ENCODE data around the gene GRIN2C. TPM values are rescaled to one million over a fixed set of nuclear protein-coding genes. Genes with fewer than 3 reads are reported as not detected.

GRIN2C gene
- total RNA-seq, 1 donor from 2014 or later = 0.52 TPM

DNA sequence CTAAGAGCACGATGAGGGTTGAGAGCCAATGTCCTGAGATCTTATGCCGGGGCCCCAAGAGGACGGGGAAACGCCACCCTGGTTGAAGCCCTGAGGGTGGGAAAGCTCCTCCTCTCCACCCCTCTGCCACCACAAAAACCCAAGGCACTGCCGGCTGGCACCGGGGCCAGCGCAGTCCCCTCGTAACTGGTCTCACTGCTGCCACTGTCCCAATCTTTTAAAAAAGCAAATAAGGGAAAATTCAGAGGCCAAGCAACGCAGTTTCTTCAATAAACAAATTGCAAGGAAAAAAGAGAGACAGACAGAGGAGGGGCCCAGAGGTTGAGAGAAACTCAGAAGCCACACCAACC, 6.7 kb downstream of the GRIN2C start:
- intact Hi-C loops (cut with micrococcal nuclease) = no loop called here
- ATAC-seq = no peak
- DNase-seq = no peak

DNA sequence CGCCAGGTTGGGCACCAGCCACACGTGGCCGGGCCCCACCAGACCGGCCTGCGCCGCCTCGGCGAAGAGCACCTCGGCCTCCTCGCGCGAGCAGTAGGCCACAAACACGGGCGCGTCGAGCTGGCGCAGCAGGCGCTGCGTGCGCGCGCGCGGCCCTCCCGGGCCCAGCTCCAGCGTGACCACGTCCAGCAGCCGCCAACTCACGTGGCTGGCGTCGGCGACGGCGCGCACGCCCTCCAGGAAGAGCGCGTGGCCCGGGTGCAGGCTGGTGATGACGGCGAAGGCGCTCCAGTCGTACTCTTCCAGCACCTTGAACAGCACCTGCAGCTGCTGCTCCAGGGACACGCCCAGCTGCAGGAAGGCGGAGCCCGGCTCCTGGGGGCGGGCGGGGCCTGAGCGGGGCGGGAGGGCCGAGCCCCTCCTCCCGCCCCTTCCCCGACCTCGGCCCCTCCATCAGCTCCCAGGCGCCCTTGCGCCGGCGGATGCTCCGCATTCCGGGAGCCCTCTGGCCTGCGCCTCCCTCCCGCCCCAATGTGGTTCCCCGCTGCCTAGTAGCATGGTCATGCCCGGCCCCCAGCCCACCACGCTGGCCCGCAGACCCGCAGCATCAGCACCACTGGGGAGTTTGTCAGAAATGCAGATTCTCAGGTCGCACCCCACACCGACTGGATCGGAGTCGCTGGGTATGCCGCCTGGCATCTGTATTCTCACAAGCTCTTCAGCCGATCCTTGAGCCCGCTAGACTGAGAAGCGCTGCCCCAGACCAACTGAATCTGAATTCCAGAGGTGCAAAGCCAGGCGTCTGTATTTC, 7.2 kb downstream of the GRIN2C start:
- intact Hi-C loops (cut with micrococcal nuclease) = no loop called here
- ATAC-seq (peak; percentile 25), DNase-seq (no peak)

DNA sequence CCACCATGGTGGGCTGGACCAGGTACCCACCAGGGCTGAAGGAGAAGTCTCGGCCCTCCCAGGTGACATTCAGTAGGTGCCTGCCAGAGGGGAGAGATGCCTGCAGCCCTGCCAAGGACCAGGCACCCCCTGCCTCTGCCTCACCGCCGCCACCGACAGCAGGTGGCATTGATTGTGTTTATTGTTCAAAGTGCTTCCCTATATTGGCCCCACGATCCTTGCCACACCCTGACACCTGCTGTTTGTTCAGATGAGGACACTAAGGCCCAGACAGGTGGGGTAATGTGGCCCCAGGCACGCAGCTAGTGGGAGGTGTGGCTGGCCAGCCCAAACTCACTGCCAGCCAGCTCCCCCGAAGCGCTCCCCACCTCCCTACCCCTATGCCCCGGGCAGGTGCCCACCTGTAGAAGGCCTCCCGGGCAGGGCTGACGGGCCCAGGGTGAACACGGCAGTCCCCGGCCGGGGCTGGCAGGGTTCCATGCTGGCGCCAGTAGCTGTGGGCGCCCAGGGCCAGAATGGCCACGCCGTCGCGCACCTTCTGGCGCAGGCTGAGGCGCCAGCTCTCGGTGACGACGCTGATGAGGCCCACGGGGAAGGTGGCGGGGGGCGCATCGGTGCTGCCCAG, 8.0 kb downstream of the GRIN2C start:
- DNase-seq = no peak
- no peak for ATAC-seq
- intact Hi-C loops (cut with micrococcal nuclease) = no loop called here

DNA sequence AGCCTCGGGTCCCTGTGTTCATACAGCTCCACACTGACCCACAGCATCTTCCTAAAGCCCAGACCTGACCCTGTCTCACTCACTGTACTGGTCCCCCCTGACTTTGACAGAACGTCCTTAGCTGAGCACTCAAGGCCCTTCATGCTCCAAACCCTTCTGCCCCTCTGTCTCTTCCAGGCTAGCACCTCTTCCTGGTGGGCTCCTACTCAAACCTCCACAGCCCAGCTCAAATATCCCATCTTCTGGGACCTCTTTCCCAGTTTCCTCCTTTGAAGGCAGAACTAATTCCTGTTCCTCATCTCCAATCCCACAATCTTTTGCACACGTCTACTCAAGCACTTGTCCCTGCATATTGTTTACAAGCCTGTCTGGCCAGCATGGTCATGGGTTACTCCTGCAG, 8.8 kb downstream of the GRIN2C start:
- no peak for DNase-seq
- ATAC-seq = no peak
- intact Hi-C loops (cut with micrococcal nuclease) = no loop called here

DNA sequence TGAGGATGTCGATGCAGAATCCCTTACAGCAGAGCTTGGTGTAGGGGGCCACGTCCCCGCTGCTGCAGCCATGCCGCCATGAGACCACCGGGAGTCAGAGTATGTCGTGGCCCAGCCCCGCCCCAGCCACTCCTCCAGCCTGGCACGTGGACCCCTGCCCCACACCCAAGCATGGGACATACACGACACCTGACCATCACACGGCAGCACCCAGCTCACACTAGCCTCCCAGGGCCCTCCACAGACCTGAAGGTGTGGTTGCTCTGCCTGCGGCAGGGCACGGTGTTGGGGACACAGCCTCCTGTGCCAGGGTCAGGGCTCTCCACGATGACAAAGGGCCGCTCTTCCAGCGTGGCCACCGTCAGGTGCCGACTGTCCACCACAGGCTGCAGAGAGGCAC, 9.4 kb downstream of the GRIN2C start:
- DNase-seq = no peak
- ATAC-seq = no peak
- intact Hi-C loops (cut with micrococcal nuclease) = no loop called here

DNA sequence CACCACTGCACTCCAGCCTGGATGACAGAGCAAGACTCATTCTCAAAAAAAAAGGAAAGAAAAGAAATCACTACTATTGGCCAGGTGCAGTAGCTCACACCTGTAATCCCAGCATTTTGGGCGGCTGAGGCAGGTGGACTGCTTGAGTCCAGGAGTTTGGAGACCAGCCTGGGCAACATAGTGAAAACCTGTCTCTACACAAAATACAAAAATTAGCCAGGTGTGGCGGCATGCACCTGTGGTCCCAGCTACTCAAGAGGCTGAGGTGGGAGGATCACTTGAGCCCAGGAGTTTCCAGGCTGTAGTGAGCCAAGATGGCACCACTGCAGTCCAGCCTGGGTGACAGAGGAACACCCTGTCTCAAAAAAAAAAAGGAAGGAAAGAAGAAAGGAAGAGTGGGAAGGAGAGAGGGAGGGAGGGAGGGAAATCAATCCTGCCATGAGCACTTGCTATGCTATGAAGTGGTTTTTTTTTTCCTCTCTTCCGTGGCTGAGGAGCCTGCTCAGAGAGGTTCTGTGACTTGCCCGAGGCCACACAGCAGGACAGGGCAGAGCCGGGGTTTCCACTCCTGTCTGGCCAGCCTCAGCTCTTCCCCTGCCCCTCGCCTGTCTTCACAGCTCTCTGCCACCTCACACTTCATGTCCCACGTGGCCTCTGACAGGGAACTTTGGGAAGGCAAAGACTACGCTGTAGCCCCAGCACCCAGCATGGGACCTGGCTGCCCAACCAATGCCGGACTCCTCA, 10.9 kb downstream of the GRIN2C start:
- DNase-seq (no peak), ATAC-seq (no peak)
- intact Hi-C loops (cut with micrococcal nuclease) = no loop called here

DNA sequence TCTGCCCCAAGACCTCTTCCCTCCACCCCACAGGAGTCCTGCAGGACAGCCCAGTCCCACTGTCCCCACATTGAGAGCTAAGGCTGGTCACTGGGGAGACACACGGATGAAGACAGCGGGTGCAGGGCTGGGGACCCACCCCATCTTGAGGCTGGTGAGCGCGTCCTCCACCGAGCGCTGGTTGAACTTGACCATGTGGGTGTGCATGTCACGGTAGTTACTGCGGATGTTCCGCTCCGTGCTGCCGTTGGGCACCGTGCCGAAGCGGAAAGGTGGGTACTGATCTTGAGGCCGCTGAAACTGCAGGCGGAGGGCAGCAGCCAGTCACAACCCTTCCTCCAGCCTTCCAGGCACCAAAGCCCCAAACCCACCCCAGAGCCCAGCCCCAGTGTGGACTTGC, 13.1 kb downstream of the GRIN2C start:
- ATAC-seq (no peak), DNase-seq (no peak)
- intact Hi-C loops (cut with micrococcal nuclease) = no loop called here

DNA sequence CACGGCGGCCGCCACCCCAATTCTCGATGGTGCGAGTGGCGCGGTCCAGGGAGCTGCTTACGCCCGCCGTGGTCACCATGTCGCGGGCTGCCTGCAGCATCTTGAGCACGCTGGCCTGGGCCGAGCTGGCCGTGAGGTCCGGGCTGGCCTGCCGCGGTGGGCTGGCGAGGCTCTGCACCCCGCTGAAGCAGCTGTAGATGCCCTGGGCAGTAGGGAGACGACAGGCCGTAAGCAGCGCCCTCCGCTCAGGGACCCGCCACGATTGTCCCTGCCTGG, 16.4 kb downstream of the GRIN2C start:
- intact Hi-C loops (cut with micrococcal nuclease) = no loop called here
- ATAC-seq = no peak
- DNase-seq = no peak

DNA sequence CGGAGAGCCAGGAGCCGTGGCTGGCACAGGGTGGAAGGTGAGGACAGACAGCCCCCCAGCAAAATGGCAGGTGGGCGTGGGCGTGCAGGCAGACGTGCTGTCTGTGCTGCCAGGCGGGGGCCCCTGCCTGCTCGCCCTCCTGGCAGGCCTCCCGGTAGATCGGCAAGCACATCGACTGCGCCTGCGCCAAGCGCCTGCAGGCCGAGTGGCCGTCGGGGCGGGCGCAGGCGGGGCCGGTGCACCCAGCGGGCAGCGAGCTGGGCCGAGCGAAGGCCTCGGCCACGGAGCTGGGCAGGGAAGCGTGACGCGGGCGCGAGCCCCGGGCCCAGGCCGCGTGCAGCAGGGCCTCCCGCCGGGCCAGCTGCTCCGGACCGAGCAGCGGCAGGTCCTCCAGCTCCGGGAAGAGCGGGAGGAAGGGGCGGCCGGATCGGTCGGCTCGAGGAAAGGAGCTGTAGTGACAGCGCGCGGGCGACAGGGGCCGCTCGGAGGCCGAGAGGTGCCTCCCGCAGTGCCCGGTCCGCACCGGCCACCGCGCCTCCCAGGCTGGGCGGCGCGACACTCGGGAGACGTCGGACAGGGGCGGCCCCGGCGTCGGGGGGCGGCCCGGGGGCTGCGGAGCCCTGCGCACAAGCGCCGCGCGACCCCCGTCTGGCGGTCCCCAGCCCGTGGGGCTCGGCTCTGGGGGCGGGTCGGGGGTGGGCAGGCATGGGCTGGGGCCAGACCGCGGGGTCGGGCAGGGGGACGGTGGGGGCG, 16.9 kb downstream of the GRIN2C start:
- intact Hi-C loops (cut with micrococcal nuclease) = no loop called here
- peak; percentile 90 for DNase-seq
- peak; percentile 86 for ATAC-seq

DNA sequence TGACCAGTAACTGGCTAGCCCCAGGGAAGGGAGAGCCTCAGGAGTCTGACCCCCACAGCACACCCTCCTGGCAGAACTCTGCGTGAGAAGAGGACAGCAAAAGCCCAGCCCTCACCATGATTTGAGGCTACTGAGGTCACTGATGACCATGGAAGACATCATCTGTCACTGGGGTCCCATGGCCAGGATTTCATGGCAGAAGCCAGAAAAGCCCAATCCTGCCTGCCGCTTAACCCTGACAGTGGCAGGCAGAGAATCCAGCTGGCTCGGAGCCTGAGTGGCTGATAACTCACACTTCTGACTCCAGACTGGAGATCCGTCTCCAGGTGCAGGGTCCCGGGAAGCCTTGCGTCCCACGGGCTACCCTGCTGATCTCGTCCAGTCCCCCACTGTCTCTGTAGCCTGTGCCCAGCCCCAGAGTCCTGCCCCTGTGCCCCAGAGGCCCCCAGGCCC, 17.5 kb downstream of the GRIN2C start:
- ATAC-seq (peak; percentile 5), DNase-seq (no peak)
- intact Hi-C loops (cut with micrococcal nuclease) = no loop called here

DNA sequence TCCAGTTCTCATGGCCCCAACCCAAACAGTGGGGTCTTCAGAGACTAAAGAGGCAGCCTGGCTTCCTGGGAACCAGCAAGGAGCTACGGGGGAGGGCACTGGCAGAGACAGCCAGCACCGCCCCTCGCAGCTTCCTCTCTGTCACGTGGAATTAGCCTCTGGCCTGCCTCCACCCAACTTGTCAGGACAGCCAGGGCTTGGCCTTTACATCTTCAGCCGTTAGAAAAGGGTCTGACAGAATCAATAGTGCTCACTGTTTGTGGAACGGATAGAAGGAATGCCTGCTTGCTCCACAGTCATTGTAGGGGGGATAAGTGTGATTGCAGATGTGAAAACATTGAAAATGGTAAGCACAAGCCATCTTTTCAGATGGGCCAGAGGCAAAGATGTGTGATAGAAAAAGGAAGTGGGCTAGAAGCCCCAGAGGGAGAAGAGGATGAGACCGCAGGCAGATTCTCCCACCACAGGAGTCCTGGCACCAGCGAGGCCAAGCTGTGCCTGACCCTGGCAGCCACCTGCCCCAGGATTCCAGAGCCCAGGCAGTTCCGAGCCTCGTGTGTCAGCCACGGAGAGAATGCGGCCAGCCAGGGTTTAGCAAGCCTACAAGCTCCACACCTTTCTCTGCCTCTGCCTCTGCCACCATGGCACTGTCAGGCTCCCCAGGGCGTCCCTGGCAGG, 18.6 kb downstream of the GRIN2C start:
- intact Hi-C loops (cut with micrococcal nuclease) = no loop called here
- peak; percentile 76 for ATAC-seq

DNA sequence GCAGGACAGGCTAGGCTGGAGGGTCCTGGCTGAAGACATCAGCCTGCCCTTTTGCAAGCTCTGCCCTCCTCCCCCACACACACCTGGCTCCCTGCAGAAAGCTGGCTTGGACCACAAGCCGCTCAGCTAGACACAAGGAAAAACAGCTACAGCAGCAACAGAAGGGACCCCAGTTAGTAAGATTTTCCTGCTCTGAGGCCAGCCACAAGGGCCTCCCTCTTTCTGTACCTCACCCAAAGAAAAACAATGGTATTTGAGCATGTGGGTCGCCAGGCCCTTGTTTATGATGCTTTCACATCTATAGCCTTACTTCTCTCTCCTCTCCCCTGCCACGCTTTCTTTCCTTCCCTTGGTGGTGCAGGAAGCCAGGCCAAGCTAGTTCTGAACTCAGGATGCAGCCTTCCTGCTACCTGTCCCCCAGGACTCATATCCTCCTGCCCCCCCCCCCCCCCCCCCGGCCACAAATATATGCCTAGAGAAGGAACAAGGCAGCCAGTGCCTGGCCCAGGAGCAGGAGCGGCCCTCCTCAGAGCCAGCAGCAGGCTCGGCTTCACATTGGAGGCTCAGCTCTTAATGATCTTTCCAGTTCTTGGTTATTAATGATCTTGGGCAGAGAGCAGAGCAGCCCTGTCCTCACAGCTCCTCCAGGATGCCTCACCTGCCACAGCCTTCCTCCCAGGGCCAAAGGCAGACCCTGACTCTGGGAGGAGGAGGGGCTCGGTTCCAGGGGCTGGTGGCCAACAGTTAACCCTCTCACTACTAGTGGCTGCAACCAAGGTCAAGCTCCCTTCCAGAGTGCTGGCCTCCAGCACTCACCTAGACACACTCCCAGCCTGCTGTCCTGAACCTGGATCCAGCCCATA, 19.5 kb downstream of the GRIN2C start:
- DNase-seq (no peak), ATAC-seq (no peak)
- intact Hi-C loops (cut with micrococcal nuclease) = no loop called here

More for the DNA sequence above, 18.6 kb downstream of the GRIN2C start:
- peak; percentile 82 for DNase-seq

DNA sequence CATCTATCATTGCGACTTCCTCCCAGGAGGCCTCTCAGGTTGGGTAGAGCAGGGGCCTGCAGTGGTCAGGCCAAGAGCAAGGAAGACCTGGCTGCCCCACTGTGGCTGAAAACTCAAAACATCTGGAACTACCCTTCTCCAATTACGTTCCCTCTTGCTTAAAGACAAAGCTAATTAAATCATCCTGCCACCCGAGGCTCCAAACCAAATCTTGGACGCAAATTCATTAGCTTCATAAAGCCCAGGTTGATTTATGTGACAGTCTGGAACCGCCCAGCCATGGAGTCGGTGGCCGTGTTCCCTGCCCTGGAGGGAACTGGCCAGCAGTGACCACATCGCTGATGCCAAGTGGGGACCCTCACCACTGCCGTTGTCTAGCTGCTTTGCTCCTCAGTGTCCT, 21.4 kb downstream of the GRIN2C start:
- no peak for ATAC-seq
- intact Hi-C loops (cut with micrococcal nuclease) = no loop called here

DNA sequence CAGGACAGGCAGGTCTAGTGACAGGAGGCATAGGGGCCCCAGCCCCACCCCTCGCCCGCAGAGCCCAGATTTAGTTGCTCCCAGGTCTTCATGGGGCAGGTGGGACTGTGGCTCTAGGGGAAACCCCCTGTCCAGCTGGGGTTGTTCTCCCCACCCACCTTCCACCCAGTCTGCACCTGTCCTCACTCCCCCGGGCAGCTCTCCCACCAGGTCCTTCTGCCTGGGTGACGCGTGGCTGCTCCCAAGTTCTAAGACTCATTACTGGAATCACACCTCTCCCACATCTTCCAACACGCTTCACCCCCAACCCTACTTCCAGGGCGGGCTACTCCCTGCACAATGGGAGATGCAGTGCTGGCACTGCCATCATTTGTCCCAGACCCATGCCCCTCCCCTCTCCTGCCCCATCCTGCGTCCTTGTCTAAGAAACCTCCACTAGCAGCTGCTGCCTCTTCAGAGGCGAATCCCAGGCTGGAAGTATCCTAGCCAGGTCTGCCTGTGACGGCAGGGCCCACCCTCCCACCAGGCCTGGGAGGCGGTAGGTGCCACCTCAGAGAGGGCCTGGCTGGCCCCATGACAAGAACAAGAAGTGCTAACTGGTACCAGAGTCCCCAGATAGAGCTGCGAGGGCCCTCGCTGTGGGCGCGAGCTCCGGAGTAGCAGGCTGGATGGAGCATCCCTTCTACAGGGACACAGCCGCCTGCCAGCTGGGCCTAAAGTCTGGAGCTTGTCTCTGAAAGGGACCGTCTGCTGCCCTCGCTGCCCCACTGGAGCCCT, 22.8 kb downstream of the GRIN2C start:
- no peak for ATAC-seq
- intact Hi-C loops (cut with micrococcal nuclease) = no loop called here

More for the DNA sequence above, 21.4 kb downstream of the GRIN2C start:
- no peak for DNase-seq

DNA sequence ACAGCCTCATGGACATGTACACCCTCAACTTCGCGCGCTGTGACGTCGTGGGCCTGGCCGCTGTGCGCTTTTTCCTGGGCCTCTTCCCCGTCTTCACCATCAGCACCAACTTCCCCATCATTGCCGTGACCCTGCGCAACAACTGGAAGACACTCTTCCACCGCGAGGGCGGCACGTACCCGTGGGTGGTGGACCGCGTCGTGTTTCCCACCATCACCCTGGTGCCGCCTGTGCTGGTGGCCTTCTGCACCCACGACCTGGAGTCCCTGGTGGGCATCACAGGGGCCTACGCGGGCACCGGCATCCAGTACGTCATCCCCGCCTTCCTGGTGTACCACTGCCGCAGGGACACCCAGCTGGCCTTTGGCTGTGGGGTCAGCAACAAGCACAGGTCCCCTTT, 23.5 kb downstream of the GRIN2C start:
- intact Hi-C loops (cut with micrococcal nuclease) = no loop called here
- ATAC-seq (no peak), DNase-seq (no peak)

More for the DNA sequence above, 22.8 kb downstream of the GRIN2C start:
- DNase-seq = no peak

DNA sequence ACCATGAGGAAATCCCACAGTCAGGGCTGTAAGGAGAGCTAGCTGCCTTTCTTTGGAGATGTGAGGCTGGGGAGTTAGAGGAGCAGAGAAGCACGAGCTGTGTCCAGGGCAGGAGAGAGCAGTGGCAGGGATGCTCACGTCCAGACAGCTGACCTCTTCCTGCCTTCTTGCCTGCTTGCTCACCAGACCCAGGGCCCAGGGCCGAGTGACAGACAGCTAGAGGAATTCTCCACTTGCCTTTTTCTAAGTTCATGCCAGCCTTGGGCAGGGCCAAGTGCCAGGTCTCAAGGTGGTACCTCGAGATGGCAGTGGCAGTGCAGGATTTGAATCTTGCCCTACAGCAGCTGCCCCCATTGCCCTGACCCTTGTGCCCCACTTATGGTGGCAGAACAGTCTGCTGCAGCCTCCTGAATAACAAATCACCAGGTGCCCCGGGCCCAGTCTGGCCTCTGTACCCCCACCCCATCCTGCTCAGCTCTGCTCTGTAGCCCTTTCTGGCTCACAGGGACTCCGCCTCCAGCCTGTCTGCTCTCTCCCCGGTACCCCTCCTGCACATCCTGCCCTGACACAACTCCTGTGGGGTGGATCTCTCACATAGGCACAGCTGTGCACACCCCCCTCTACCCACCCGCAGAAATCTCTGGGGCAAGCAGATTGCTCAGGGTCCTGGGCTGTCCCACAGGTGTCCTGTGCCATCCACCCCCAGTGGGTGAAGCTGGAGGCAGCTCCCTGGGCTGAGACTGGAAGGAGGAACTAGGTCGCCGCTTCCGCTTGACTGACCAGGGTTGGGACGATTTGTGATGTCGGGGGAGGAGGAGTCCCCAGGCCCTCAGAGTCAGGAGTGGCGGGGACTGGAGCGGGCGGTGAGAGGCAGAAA, 25.9 kb downstream of the GRIN2C start:
- DNase-seq = peak; percentile 47
- intact Hi-C loops (cut with micrococcal nuclease) = no loop called here
- peak; percentile 23 for ATAC-seq

DNA sequence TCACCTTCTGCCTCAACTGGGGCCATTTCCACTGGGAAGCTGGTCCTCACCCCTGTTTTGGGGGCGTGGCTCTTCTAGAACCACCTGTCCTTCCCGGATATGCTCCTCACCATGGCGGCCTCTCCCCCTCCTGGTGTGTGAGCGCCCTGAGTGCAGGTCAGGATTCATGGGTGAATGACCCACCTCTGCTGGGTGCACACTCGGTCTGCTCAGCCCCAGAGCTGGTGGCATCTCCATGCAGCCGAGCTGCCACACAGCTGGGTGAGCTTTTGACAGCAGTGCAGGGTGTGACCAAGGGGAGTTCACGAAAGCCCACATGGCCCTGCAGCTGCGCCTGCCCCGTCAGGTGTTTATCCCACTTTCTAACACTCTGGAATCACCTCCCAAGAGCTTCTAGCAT, 27.3 kb downstream of the GRIN2C start:
- intact Hi-C loops (cut with micrococcal nuclease) = no loop called here
- DNase-seq = no peak
- no peak for ATAC-seq

Data from left ventricle myocardium superior (tissue), 1 donor.